ENCODE measurements around the gene AGO1. TPM values are rescaled to one million over a fixed set of nuclear protein-coding genes. Genes with fewer than 3 reads are reported as not detected.

Gene AGO1
- total and polyA plus RNA-seq, 2 of the 13 experiments (the other 11 are each of a cell fraction or from before 2014, with no cell fraction given) = 9.2 to 18.6 TPM

GRCh38 chr1:35958558-35958957 lies 75.5 kb downstream of the AGO1 start:
- Histone ChIP-seq H3K9me3 (ENCODE audit: low read length) (no peaks in the 10 kb centered on the region), H2AFZ (ENCODE audit: low read length) (no peak overlapping the region), H3K79me2 (ENCODE audit: insufficient read depth, low read length) (peaks cover 11% of the 10 kb centered on the region), H3K4me1 (ENCODE audit: insufficient read depth, low read length) (no peaks in the 10 kb centered on the region), H4K20me1 (ENCODE audit: insufficient read depth, low read length) (no peaks in the 10 kb centered on the region; the same call in 1 of the 2 replicates), H3K36me3 (replicated peaks in 1 of 2; ENCODE audit: control insufficient read depth in 1 of 2, insufficient read depth in 2 of 2, low read length in 2 of 2) (0 out of 5 replicates have a peak, but pooled peaks cover 0 to 11% of the 10 kb centered on the region in 2 experiments), H3K4me2 (ENCODE audit: low read depth, low read length) (no peak overlapping the region), H3K9ac (ENCODE audit: insufficient read depth, low read depth, low read length) (no peak overlapping the region), H3K27me3 (ENCODE audit: control insufficient read depth in 1 of 2, insufficient read depth in 2 of 2, low read length in 2 of 2) (no peaks in the 10 kb centered on the region), H3K27ac (ENCODE audit: extremely low read length, insufficient read depth, low read length) (no peak overlapping the region), H3K4me3 (replicated peaks in 1 of 3; ENCODE audit: insufficient read depth in 1 of 3, low read depth in 2 of 3, low read length in 3 of 3) (no peak overlapping the region)
- intact Hi-C loops (cut with micrococcal nuclease; ENCODE audit: unreplicated experiment) = no loop called here
- BruUV-seq (replicated peaks) = no TSS peak
- DNase-seq (ENCODE audit: low spot score) (no peak), ATAC-seq (no peak), FAIRE-seq (no peak)
- ChIA-PET CTCF (ENCODE audit: low intra/inter-chr PET ratio, low total read pairs) (no interaction called here), POLR2A (no interaction called here)
- TF ChIP-seq ZNF619 (CRISPR knock-in tag; IDR thresholded peaks at IDR 0.05) (no peak), SMARCC2 (IDR thresholded peaks at IDR 0.05) (no peak), ZNF138 (CRISPR knock-in tag; IDR thresholded peaks at IDR 0.05; ENCODE audit: low read depth) (no peak), ZHX2 (IDR thresholded peaks at IDR 0.05; ENCODE audit: low read depth) (no peak), ZHX2 (CRISPR knock-in tag; IDR thresholded peaks at IDR 0.05; ENCODE audit: borderline replicate concordance) (no peak), HBP1 (CRISPR knock-in tag; IDR thresholded peaks at IDR 0.05; ENCODE audit: low read depth) (no peak), PRPF4 (IDR thresholded peaks at IDR 0.05; ENCODE audit: low read depth, low read length, poor library complexity, severe bottlenecking) (no peak), ZNF816 (CRISPR knock-in tag; IDR thresholded peaks at IDR 0.05; ENCODE audit: borderline replicate concordance) (no peak), ZNF549 (CRISPR knock-in tag; IDR thresholded peaks at IDR 0.05) (no peak), ZBTB7B (CRISPR knock-in tag; IDR thresholded peaks at IDR 0.05) (no peak), MATR3 (CRISPR knock-in tag; IDR thresholded peaks at IDR 0.05) (no peak), GPN1 (CRISPR knock-in tag; IDR thresholded peaks at IDR 0.05; ENCODE audit: borderline replicate concordance) (no peak), ZNF891 (CRISPR knock-in tag; IDR thresholded peaks at IDR 0.05) (no peak), NFE2 (CRISPR knock-in tag; IDR thresholded peaks at IDR 0.05) (no peak)
- TF ChIP-seq, protein P1, sequence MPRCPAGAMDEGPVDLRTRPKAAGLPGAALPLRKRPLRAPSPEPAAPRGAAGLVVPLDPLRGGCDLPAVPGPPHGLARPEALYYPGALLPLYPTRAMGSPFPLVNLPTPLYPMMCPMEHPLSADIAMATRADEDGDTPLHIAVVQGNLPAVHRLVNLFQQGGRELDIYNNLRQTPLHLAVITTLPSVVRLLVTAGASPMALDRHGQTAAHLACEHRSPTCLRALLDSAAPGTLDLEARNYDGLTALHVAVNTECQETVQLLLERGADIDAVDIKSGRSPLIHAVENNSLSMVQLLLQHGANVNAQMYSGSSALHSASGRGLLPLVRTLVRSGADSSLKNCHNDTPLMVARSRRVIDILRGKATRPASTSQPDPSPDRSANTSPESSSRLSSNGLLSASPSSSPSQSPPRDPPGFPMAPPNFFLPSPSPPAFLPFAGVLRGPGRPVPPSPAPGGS (CRISPR knock-in tag; IDR thresholded peaks at IDR 0.05) = no peak
- in situ Hi-C loops (cut with HindIII; ENCODE audit: extremely low pct_ligation_motif_present, low pct_unique_long_range_greater_than_20kb) = no loop called here
- 94% methylated on average over 1 of the region's 1 CpG for WGBS (ENCODE audit: low lambda C conversion rate)
